T-helper 1 cell treated with Interleukin-12 subunit alpha and Interleukin-12 subunit beta and Interleukin-4 antibody, amounts not matched to agents 30 ng/mL and 1 ng/mL, for 36 hours (primary cell): Measurements from ENCODE around the gene OAS2. TPM values are rescaled to one million over a fixed set of nuclear protein-coding genes. Genes with fewer than 3 reads are reported as not detected.

Experiments used
- intact Hi-C: fragments of 100-400 bp; cut with micrococcal nuclease; formaldehyde crosslinking; loops from one replicate; pipeline ENCODE4 v1.15.1; 2024
- total RNA-seq: library from RNA; stranded (reverse); gene quantifications from 2 replicates; pipeline ENCODE4 v1.2.3, GENCODE V29; 2022

OAS2 gene
- total RNA-seq, 1 donor from 2014 or later = 215 TPM

- intact Hi-C loops = no loop called here
Observed at GRCh38 chr12:113055594-113056380, 77.5 kb downstream of the OAS2 start.

GRCh38 chr12:113056381-113056630, 78.0 kb downstream of the OAS2 start:
- intact Hi-C loops = no loop called here

DNA sequence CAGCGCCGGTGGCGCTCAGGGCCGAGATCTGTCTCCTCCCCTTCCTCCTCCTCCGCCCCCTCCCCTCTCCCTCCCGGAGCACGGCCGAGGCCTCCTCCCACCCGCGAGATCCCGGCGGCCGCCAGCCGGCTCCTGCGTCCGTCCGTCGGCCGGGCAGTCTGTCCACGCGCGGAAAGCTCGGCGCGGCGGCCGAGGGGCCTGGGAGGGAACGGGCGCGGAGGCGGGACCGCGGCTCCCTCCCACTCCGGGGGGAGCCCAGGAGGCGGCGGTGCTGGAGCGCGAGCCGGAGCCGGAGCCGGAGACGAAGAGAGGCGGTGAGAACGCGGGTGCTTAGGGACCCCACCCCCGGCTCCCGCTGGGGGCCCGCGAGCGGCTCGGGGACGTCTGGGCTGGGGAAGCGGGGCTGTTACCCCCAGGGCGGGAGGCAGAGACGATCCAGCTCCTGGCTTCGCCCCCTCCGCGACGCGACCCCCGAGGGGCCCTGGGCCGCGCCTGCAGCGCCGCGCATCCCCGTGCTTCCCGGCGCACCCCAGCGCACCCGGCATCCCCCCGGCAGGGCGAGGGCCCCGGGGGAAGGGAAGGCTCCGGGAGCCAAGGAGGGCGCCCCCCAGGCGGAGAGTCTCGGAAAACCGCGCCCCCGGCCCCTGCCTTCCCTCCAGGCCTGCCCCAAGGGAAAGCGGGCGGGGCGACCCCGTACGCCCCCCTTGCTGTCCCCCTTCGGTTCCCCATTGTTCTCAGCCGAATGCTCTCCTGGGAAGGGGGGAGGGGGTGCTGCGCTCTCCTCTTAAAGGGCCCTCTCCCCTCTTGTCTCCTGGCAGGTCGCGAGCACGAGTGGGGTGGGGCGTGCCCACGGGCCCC, 78.5 kb downstream of the OAS2 start, which contains the start of gene DTX1:
DTX1 (plus strand) TSS at position 100 of the 858 bp plus-strand sequence. CDS start 1,463 bp downstream, outside the sequence.
- intact Hi-C loops = no loop called here

- intact Hi-C loops = no loop called here
Observed at GRCh38 chr12:113057565-113058485, 79.5 kb downstream of the OAS2 start.

DNA sequence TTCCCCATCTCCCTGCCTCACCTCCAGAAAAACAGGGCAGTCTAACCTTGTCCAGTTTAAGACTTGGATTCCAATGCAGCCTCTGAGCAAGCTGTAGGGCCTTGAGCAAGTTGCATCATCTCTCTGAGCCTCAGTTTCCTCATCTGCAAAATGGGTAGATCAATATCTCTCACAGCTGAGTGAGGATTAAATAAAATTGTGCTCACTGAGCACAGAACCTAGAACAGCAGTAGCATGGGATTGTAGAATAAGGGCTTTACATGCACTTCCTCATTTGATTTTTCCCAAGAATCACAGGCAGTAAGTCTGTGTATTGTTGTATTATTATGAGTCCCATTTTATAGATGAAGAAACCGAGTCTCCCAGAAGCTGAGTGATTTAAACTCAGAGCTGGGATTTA, 80.2 kb downstream of the OAS2 start:
- intact Hi-C loops = no loop called here

GRCh38 chr12:113059071-113059595, 80.8 kb downstream of the OAS2 start:
- intact Hi-C loops = no loop called here

- intact Hi-C loops = no loop called here
Observed at GRCh38 chr12:113060336-113060960, 82.1 kb downstream of the OAS2 start.

GRCh38 chr12:113061061-113061694, 82.9 kb downstream of the OAS2 start:
- intact Hi-C loops = no loop called here

Other genes starting within 250 kb of the OAS2 start
- gene RPH3A, start 186.8 kb upstream of the OAS2 start, total RNA-seq = not detected in 2 replicates
- gene OAS1, start 71.6 kb upstream of the OAS2 start, total RNA-seq = 151 and 155 TPM in 2 replicates
- gene OAS3, start 40.0 kb upstream of the OAS2 start, total RNA-seq = 286 and 292 TPM in 2 replicates
- 0.66 TPM in 1 of 2 replicates, not detected in the other for gene DTX1, start 78.2 kb downstream of the OAS2 start, total RNA-seq
- gene RASAL1, start 157.2 kb downstream of the OAS2 start, total RNA-seq = 0.10 TPM in 1 of 2 replicates, not detected in the other
- 0.22 and 0.25 TPM in 2 replicates for gene CFAP73, start 171.2 kb downstream of the OAS2 start, total RNA-seq
- 71.4 and 85.8 TPM in 2 replicates for gene DDX54, start 207.0 kb downstream of the OAS2 start, total RNA-seq
- gene RITA1, start 207.2 kb downstream of the OAS2 start, total RNA-seq = 25.1 and 26.0 TPM in 2 replicates
- gene TPCN1, start 242.9 kb downstream of the OAS2 start, total RNA-seq = 51.4 and 57.5 TPM in 2 replicates